CD4-positive, alpha-beta T cell treated with Interleukin-17A for 4 hours (primary cell): Measurements from ENCODE around the gene DENND5B.

Source experiments
- DNase-seq: peaks from one replicate; pipeline ENCODE4 v3.0.0-alpha.2; 2020; ENCODE audit warnings: mixed read lengths

The DENND5B gene

DNA sequence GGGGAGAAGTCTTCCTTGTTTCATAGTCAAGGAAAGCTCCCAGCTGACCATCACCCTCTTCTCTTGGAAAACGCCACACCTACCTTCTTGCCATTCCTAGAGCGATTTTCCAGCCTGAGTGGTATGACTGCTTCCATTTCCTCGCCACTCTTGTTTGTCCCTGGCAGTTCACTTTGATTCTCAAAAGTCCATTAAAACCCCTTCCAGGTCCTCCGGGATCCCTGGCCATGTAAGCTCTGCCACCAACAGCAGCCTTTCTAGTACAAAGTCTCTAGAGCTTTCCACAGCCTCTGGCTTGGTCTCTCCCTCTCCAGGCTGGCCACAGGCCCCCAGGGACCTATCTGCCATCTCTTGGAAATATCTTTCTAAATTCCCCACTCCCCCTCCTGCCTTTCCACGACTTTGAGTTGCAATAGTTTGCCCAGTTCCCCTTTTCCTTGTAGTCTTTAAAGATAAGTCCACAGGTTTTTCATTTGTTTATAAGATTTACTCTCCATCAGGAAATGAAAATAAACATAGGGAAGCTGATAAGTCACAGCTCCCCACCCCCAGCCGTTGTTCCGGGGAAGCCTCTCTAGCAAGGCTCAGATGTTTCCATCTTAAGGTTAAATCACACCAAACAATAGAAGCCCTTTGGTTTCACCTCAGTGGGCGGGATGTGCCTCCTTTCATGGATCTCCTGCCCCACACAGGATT, 222.1 kb downstream of the DENND5B start:
- DNase-seq = no peak

GRCh38 chr12:31366104-31366621, 224.8 kb downstream of the DENND5B start:
- no peak for DNase-seq

GRCh38 chr12:31363831-31364230, 227.1 kb downstream of the DENND5B start:
- DNase-seq = no peak

DNA sequence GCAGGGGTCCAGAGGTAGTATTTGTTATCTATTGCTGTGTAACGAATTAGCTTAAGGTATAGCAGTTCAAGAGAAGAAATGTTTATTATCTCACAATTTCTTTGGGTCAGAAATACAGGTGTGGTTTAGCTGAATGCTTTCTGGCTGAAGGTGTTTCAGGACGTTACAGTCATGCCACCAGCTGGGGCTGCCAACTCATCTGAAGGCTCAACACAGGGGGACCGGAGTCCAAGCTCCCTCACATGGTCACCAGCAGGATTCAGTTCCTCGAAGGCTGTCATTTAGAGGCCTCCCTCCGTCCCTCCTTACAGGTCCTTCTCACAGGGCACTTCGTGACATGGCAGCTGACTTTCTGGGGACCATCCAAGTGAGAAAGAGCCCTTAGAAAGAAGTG, 227.5 kb downstream of the DENND5B start:
- no peak for DNase-seq

DNA sequence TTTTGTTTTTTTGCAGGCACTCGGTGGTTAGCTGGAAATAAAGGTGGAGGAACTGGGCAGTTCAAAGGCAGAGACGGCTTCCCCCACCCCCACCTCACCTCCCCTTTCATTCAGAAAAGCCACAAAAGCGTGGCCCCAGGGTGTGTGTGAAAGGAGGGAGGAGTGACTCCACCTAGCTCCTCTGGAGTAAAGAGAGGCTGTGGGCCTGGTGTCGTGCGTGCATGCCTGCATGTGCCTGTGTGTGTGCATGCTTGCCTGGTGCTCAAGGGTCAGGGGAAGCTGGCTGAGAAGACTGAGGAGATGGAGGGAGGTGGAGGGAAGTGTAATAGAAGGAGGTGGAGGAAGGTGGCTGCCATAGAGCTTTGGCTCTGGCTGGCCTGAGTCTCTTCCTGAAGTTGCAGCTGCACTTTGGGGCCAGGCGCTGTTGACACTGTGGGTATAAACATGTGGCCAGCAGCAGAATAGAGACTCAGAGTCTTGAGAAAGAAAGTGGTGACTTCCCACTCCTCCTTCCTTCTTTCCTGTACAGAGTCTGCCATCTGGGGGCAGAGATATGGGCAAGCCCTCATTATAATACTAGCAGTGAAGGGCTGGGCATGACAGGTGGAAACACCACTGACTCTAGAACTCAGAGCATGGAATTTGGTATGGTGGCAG, 228.0 kb downstream of the DENND5B start:
- DNase-seq = peak; percentile 7

DNA sequence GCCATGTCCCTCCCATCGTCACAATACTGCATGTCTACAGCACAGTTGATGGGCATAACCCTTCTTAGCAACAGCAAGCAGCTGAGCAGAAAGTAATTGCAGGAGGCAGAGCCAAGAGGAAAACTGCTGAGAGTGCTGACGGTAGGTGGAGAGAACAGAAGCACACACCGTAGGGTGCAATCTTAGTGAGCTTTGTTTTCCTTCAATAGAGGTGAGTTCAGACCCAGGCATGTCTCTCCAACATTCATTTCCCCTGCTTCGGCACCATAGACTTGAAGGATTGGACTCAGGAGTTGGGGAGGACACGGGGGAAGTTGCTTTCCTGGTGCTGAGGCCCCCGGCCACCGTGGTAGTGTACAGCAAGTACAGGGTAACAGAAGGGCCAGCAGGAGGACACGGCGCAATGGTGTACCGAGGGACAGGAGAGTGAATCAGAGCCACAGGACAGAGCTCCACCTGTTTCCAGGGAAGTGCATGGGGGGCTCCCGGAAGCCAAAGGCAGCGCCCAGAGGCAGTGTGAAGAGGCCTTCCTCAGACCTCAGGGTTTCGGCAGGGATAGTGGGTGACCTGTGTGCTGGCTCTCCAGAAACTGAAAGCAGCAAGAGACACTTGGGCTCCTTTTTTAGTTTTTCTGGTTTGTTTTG, 228.7 kb downstream of the DENND5B start:
- DNase-seq = peak; percentile 4

GRCh38 chr12:31361730-31362114, 229.2 kb downstream of the DENND5B start:
- no peak for DNase-seq

DNA sequence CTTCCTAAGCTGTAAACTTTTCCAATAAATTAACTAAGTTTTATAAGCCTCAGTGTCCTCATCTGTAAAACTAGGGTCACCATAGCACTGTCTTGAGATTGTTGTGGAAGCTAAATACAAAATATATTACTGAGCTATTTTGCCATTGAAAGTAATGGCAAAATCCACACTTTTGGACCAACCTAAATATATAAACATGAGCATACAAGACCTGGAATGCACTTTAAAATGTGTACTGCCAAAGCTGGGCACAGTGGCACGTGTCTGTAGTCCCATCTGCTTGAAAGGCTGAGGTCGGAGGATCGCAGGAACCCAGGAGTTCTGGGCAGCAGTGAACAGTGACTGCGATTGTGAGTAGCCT, 235.2 kb downstream of the DENND5B start:
- no peak for DNase-seq

GRCh38 chr12:31353750-31354708, 236.9 kb downstream of the DENND5B start:
- DNase-seq = no peak

GRCh38 chr12:31346267-31346666, 244.7 kb downstream of the DENND5B start:
- DNase-seq = no peak

DNA sequence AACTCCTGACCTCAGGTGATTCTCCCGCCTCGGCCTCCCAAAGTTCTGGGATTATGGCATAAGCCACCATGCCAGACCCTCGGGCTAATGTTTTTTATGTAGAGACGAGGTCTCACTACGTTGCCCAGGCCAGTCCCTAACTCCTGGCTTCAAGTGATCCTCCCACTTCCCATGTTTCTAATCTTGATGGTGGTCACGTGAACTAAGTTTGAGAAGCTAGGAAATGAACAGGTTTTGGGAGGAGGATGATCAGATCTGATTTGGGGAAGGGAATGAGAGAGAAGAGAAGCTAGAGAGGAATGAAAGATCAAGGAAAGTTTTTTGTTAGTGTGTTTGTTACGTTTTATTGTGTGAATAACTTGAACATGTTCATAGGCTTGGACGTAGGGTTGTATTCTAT, 247.8 kb downstream of the DENND5B start:
- DNase-seq = no peak

DNA sequence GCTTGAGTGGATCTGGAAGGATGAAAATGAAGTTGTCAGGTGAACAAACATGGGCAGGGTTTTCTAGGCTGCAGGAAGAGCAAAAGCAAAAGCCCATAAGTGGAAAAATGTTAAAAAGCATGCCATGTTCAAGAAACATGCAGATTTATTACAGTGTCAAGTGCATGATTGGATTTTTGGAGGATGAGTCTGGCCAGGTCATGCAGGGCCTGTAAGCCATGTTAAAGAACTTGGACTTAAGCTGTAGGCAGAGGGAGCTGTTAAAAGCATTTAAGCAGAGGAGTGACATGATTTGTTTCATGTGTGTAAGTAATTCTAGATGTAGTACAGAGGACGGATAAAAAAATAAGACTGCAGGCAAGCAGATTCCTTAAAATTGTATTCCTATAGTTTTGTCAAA, 248.7 kb downstream of the DENND5B start:
- DNase-seq = no peak

DNA sequence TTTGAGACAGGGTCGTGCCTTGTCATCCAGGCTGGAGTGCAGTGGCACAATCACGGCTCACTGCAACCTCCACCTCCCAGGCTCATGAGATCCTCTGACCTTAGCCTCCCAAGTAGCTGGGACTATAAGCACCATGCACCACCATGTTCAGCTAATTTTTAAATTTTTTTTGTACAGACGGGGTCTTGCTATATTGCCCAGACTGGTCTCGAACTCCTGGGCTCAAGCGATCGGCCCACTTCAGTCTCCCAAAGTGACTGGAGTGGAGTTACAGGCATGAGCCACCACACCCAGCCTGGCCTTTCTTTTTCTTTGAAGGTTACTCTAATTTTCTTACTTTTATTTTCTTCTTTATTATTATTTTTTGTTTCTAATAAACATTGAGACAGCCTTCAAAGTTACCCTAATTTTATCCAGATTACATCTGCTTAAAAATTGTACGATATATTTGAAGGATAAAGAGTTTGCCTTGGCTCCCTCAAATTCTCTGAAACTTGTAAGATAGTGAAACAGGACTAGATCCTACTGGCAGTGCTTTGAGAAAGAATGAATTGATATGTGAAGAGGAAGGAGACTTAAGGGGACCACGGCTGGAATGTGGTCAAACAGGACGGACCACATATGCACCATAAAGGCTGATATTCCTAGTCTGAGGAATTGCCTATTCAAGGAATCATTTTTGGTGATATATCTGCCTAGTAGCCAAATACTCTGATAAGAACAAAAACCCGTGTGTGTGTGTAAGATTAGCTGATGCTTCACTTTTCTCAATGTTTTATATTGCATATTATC, 250.9 kb downstream of the DENND5B start:
- no peak for DNase-seq

DNA sequence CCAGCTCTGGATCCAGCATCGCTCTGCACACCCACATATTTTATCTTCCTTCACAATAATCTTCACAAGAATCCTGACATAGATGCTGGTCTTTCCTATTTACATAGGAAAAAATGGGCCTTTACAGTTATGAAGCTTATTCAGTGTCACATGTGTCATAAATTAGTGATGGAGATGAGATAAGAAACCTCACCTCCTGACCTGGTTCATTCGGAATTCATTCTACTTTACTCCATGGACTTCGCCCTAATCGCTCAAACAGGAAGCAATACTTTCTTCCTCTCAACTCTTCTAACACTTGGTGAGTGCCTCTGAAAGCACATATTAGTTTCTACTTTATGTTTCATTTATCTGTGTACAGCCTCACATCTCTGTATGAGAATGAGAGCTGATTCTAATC, 253.0 kb downstream of the DENND5B start:
- no peak for DNase-seq
